K562 (cell line): ENCODE results near the gene TMEM168. TPM values are rescaled to one million over a fixed set of nuclear protein-coding genes. Genes with fewer than 3 reads are reported as not detected.

ENCODE experiments used
- ADNP ChIP-seq: fragments of 200-800 bp; sonication (Bioruptor generic); IDR thresholded peaks from 2 replicates; pipeline ENCODE4 v1.6.1; 2016; ENCODE audit warnings: missing genetic modification characterization, missing compliant biosample characterization
- ARID2 ChIP-seq: fragments of 450-650 bp; IDR thresholded peaks from 2 replicates; pipeline ENCODE4 v1.6.1; 2017; ENCODE audit warnings: antibody characterized with exemption, mild to moderate bottlenecking
- CEBPG ChIP-seq, 3 experiments: fragments of 200-800 bp in 1 of 3; sonication (Bioruptor generic) in 1 of 3; sonication (generic) in 1 of 3; formaldehyde crosslinking in 1 of 3; IDR thresholded peaks in 2 of 3; conservative IDR thresholded peaks in 1 of 3; 2 replicates each; pipeline versions ENCODE4 v1.6.1 to v1.8.0; 2016 to 2022; ENCODE audit warnings: missing compliant biosample characterization in 2 of 3, missing genetic modification characterization in 2 of 3, mild to moderate bottlenecking in 1 of 3, missing genetic modification reagents in 1 of 3
- CREBBP ChIP-seq: IDR thresholded peaks from one replicate; pipeline ENCODE4 v1.6.1; 2012; ENCODE audit warnings: low read depth, mild to moderate bottlenecking, control low read depth, inconsistent platforms, low read length
- DLX4 ChIP-seq: fragments of 250-450 bp; sonication (Bioruptor Pico); IDR thresholded peaks from 2 replicates; pipeline ENCODE4 v1.6.1; 2021; ENCODE audit warnings: mild to moderate bottlenecking
- GABPB1 ChIP-seq: sonication (generic); formaldehyde crosslinking; IDR thresholded peaks from 2 replicates; pipeline ENCODE4 v1.8.0; 2022; ENCODE audit warnings: mild to moderate bottlenecking, missing genetic modification reagents
- HDAC2 ChIP-seq: fragments of 450-650 bp; IDR thresholded peaks from 2 replicates; pipeline ENCODE4 v1.6.1; 2016; ENCODE audit warnings: mild to moderate bottlenecking
- KHSRP ChIP-seq: fragments of 450-650 bp; IDR thresholded peaks from 2 replicates; pipeline ENCODE4 v1.6.1; 2017
- MAFK ChIP-seq: IDR thresholded peaks from 2 replicates; pipeline ENCODE4 v1.6.1; 2011; ENCODE audit warnings: low read length, improper control_type of control experiment
- MAX ChIP-seq: sonication (generic); formaldehyde crosslinking; IDR thresholded peaks from 2 replicates; pipeline ENCODE4 v1.9.0; 2022; ENCODE audit warnings: mild to moderate bottlenecking, missing genetic modification reagents
- MYNN ChIP-seq, 2 experiments: sonication (generic); formaldehyde crosslinking in 1 of 2; IDR thresholded peaks; 2 replicates each; pipeline versions ENCODE4 v1.5.0 to v1.6.1; 2016 to 2020; ENCODE audit warnings: antibody characterized with exemption in 1 of 2, missing genetic modification reagents in 1 of 2
- NCOA4 ChIP-seq: fragments of 450-650 bp; IDR thresholded peaks from 2 replicates; pipeline ENCODE4 v1.6.1; 2018; ENCODE audit warnings: mild to moderate bottlenecking; ENCODE audit not compliant: partially characterized antibody
- PML ChIP-seq: IDR thresholded peaks from 2 replicates; pipeline ENCODE4 v1.6.1; 2012; ENCODE audit warnings: low read length, inconsistent platforms
- PTTG1 ChIP-seq: fragments of 450-650 bp; IDR thresholded peaks from 2 replicates; pipeline ENCODE4 v1.6.1; 2016; ENCODE audit warnings: low read depth, mild to moderate bottlenecking, missing genetic modification characterization, missing compliant biosample characterization
- TCF7L2 ChIP-seq: fragments of 150-350 bp; IDR thresholded peaks from 2 replicates; pipeline ENCODE4 v1.6.1; 2016; ENCODE audit warnings: low read depth, mild to moderate bottlenecking, low read length, moderate library complexity
- TRIM24 ChIP-seq, 2 experiments: fragments of 450-650 bp; IDR thresholded peaks; 2 replicates each; pipeline ENCODE4 v1.6.1; 2016
- ZBTB49 ChIP-seq: sonication (generic); formaldehyde crosslinking; IDR thresholded peaks from 2 replicates; pipeline ENCODE4 v1.8.0; 2022; ENCODE audit warnings: missing genetic modification reagents, mild to moderate bottlenecking, borderline replicate concordance
- ZBTB5 ChIP-seq: fragments of 450-650 bp; IDR thresholded peaks from 2 replicates; pipeline ENCODE4 v1.6.1; 2017; ENCODE audit warnings: antibody characterized with exemption
- ZFP36 ChIP-seq: fragments of 150-350 bp; IDR thresholded peaks from 2 replicates; pipeline ENCODE4 v1.6.1; 2018; ENCODE audit warnings: low read length, low read depth; ENCODE audit not compliant: partially characterized antibody
- ZNF431 ChIP-seq: sonication (generic); formaldehyde crosslinking; IDR thresholded peaks from 2 replicates; pipeline ENCODE4 v1.8.0; 2022; ENCODE audit warnings: mild to moderate bottlenecking, missing genetic modification reagents
- polyA plus RNA-seq, 8 experiments: library from polyadenylated mRNA; depleted of rRNA in 4 of 8; stranded (reverse) in 5 of 8; unstranded in 3 of 8; fragments of >200 nt; fragmentation: Nextera tagmentation in 2 of 8; fragmentation: Illumina TruSeq in 1 of 8; extraction: Ambion mirVana in 2 of 8; extraction: Trizol in 1 of 8; gene quantifications; 2 replicates each; pipeline versions ENCODE4 v1.2.1 to v1.2.3, GENCODE V29; 2011 to 2014; ENCODE audit warnings: inconsistent platforms in 1 of 8, missing spikeins in 1 of 8
- total RNA-seq, 7 experiments: library from RNA; depleted of rRNA in 6 of 7; stranded (reverse); fragments of >200 nt in 6 of 7; fragmentation: Illumina TruSeq in 2 of 7; extraction: Trizol in 2 of 7; gene quantifications; 2 replicates each; pipeline versions ENCODE4 v1.2.1 to v1.2.3, GENCODE V29; 2011 to 2021; ENCODE audit warnings: low replicate concordance in 1 of 7

TMEM168 gene
- total and polyA plus RNA-seq, 9 of the 15 experiments (the other 6 are each of a cell fraction or from before 2014, with no cell fraction given) = 19.7 to 50.7 (median 25.4) TPM

GRCh38 chr7:112789817-112790585 lies at the start of gene TMEM168 (continued):
- TF ChIP-seq NCOA4 (no peak), MAX (CRISPR knock-in tag) (peak; percentile 81), ZNF431 (peak; percentile 73), MAFK (no peak), ZBTB49 (CRISPR knock-in tag) (peak; percentile 97), TRIM24 (IDR thresholded peaks at IDR 0.05) (peak; percentile 11 to 93; a peak in 2 of 4 replicates), PML (peak; percentile 42), HDAC2 (no peak; the same call in none of the 2 replicates), PTTG1 (tag) (no peak), ZFP36 (peak; percentile 15), ZBTB5 (peak; percentile 90), GABPB1 (CRISPR knock-in tag) (peak; percentile 74; the same call in 1 of the 2 replicates), TCF7L2 (no peak), ADNP (tag) (no peak), ARID2 (peak; percentile 36; the same call in 1 of the 2 replicates), DLX4 (CRISPR knock-in tag) (no peak), CEBPG (CRISPR knock-in tag; IDR thresholded peaks at IDR 0.05) (peak; percentile 86), CEBPG (tag; conservative IDR thresholded peaks at IDR 0.05 in 1 of 2, IDR thresholded peaks at IDR 0.05 in 1 of 2) (peak; percentile 79 to 94), MYNN (IDR thresholded peaks at IDR 0.05) (0 out of 2 replicates have a peak, but pooled peaks have one; percentile 19), MYNN (CRISPR knock-in tag; IDR thresholded peaks at IDR 0.05) (no peak), CREBBP (no peak), KHSRP (no peak)
